Natural killer cell (primary cell): ENCODE data around the gene NUDT16L1. TPM values are rescaled to one million over a fixed set of nuclear protein-coding genes. Genes with fewer than 3 reads are reported as not detected.
A peak's percentile ranks its signal among the peaks of the same experiment; 100 is the strongest.

ENCODE experiments used
- ATAC-seq, 3 donors: fragments of 150-1000 bp in 2 of 3; fragments of 200-7000 bp in 1 of 3; cut with Tn5 transposase; 1 replicate in 1 of 3; 2 replicates in 2 of 3; pipeline ENCODE4 v1.10.0; 2021; ENCODE audit warnings: mild to moderate bottlenecking in 2 of 3, moderate library complexity in 2 of 3
- DNase-seq, 2 donors: peaks; one replicate each; pipeline versions ENCODE4 v3.0.0 to v3.0.0-alpha.2; 2013 to 2021; ENCODE audit warnings: mixed read lengths in 1 of 2
- H3K27ac ChIP-seq: one replicate; pipeline ENCODE4 v1.5.1; 2013; ENCODE audit warnings: mild to moderate bottlenecking, low read length
- H3K27me3 ChIP-seq: one replicate; pipeline ENCODE4 v1.6.1; 2013; ENCODE audit warnings: low read length; ENCODE audit not compliant: control insufficient read depth, insufficient read depth
- H3K36me3 ChIP-seq: one replicate; pipeline ENCODE4 v1.6.1; 2013; ENCODE audit warnings: low read length; ENCODE audit not compliant: control insufficient read depth, insufficient read depth
- H3K4me1 ChIP-seq: one replicate; pipeline ENCODE4 v1.6.1; 2013; ENCODE audit warnings: low read length; ENCODE audit not compliant: control insufficient read depth, insufficient read depth
- H3K4me3 ChIP-seq: one replicate; pipeline ENCODE4 v1.5.1; 2013; ENCODE audit warnings: low read length
- H3K9me3 ChIP-seq: one replicate; pipeline ENCODE4 v1.6.1; 2013; ENCODE audit warnings: low read length; ENCODE audit not compliant: control insufficient read depth, insufficient read depth
- H3K27ac Mint-ChIP-seq, 2 donors: one replicate each; pipeline ENCODE4 v1.8.0; 2022; ENCODE audit warnings: mild to moderate bottlenecking in 2 of 2, mixed read lengths in 2 of 2, moderate library complexity in 1 of 2
- H3K27me3 Mint-ChIP-seq, 2 donors: one replicate each; pipeline ENCODE4 v1.8.0; 2022; ENCODE audit warnings: low read depth in 2 of 2, mixed read lengths in 2 of 2
- H3K36me3 Mint-ChIP-seq: one replicate; pipeline ENCODE4 v1.8.0; 2022; ENCODE audit warnings: mixed read lengths
- H3K4me1 Mint-ChIP-seq, 2 donors: one replicate each; pipeline ENCODE4 v1.8.0; 2022; ENCODE audit warnings: mixed read lengths in 2 of 2
- H3K4me3 Mint-ChIP-seq: one replicate; pipeline ENCODE4 v1.8.0; 2022; ENCODE audit warnings: mild to moderate bottlenecking, moderate library complexity, mixed read lengths
- H3K9me3 Mint-ChIP-seq, 2 donors: one replicate each; pipeline ENCODE4 v1.8.0; 2022; ENCODE audit warnings: mixed read lengths in 2 of 2
- CTCF ChIP-seq: fragments of 200-600 bp; IDR thresholded peaks from one replicate; pipeline ENCODE4 v1.8.0; 2022; ENCODE audit warnings: antibody characterized with exemption
- WGBS: methylation state at CpG from one replicate; pipeline ENCODE4 v1.1.7; 2013; ENCODE audit warnings: missing lambda C conversion rate; ENCODE audit not compliant: insufficient coverage; 5-methylcytosine and 5-hydroxymethylcytosine counted together
- intact Hi-C: fragments of 100-400 bp; cut with micrococcal nuclease; formaldehyde crosslinking; loops from one replicate; pipeline ENCODE4 v1.14.2; 2022
- total RNA-seq, 4 donors: library from RNA; stranded (reverse); fragments of 120-200 nt in 1 of 4; gene quantifications; one replicate each; pipeline versions ENCODE4 v1.2.3 to v1.2.4, GENCODE V29; 2013 to 2022

Gene NUDT16L1
- total RNA-seq, 3 donors from 2014 or later (not counting 1 experiment from before 2014, with no cell fraction given), result 30.8 to 39.1 (median 35.0) TPM

- H3K27ac Mint-ChIP-seq, result peak overlapping the region; percentile 22 to 85
- intact Hi-C loops, result no loop called here
- no peaks in the 10 kb centered on the region for H3K9me3 Mint-ChIP-seq
- H3K4me3 ChIP-seq, result no peak overlapping the region
- H3K36me3 ChIP-seq, result peaks cover 37% of the 10 kb centered on the region
- DNase-seq (peak; percentile 36 to 78), ATAC-seq (peak; percentile 44 to 52 (median 48))
- peak overlapping the region; percentile 45 for H3K4me3 Mint-ChIP-seq
- 34% methylated on average over 26 of the region's 26 CpGs for WGBS
- H3K27me3 Mint-ChIP-seq, result no peaks in the 10 kb centered on the region
- peaks cover 49% of the 10 kb centered on the region for H3K4me1 ChIP-seq
- H3K36me3 Mint-ChIP-seq, result no peaks in the 10 kb centered on the region
- H3K27me3 ChIP-seq, result no peaks in the 10 kb centered on the region
- no peaks in the 10 kb centered on the region for H3K9me3 ChIP-seq
- peak overlapping the region; percentile 70 for H3K27ac ChIP-seq
- peaks cover 24 to 31% of the 10 kb centered on the region in 2 donors for H3K4me1 Mint-ChIP-seq
- no peak for TF ChIP-seq CTCF
Measured at GRCh38 chr16:4664538-4665418, 28.6 kb upstream of the NUDT16L1 start.

- Histone ChIP-seq H3K4me1 (peaks cover 30% of the 10 kb centered on the region), H3K4me3 (no peak overlapping the region), H3K27ac (no peak overlapping the region), H3K27me3 (no peaks in the 10 kb centered on the region), H3K36me3 (peaks cover 49% of the 10 kb centered on the region), H3K9me3 (no peaks in the 10 kb centered on the region)
- no peak overlapping the region for H3K4me3 Mint-ChIP-seq
- H3K27me3 Mint-ChIP-seq, result no peaks in the 10 kb centered on the region
- no peak for DNase-seq
- TF ChIP-seq CTCF, result no peak
- no peaks in the 10 kb centered on the region for H3K9me3 Mint-ChIP-seq
- peaks cover 11 to 20% of the 10 kb centered on the region in 2 donors for H3K4me1 Mint-ChIP-seq
- intact Hi-C loops, result no loop called here
- no peak overlapping the region for H3K27ac Mint-ChIP-seq
- H3K36me3 Mint-ChIP-seq, result no peaks in the 10 kb centered on the region
- WGBS, result 98% methylated on average over 20 of the region's 20 CpGs
- no peak for ATAC-seq
Measured at GRCh38 chr16:4666537-4667202, 26.7 kb upstream of the NUDT16L1 start.

- H3K9me3 Mint-ChIP-seq, result no peaks in the 10 kb centered on the region
- Histone ChIP-seq H3K27me3 (no peaks in the 10 kb centered on the region), H3K27ac (no peak overlapping the region), H3K9me3 (no peaks in the 10 kb centered on the region), H3K4me3 (no peak overlapping the region), H3K36me3 (peaks cover 53% of the 10 kb centered on the region), H3K4me1 (peaks cover 30% of the 10 kb centered on the region)
- intact Hi-C loops, result no loop called here
- H3K27ac Mint-ChIP-seq, result no peak overlapping the region
- no peaks in the 10 kb centered on the region for H3K36me3 Mint-ChIP-seq
- 97% methylated on average over 20 of the region's 20 CpGs for WGBS
- no peak for DNase-seq
- H3K4me3 Mint-ChIP-seq, result no peak overlapping the region
- no peak for TF ChIP-seq CTCF
- no peaks in the 10 kb centered on the region for H3K27me3 Mint-ChIP-seq
- ATAC-seq, result no peak
- peaks cover 11 to 20% of the 10 kb centered on the region in 2 donors for H3K4me1 Mint-ChIP-seq
Measured at GRCh38 chr16:4667203-4667963, 26.0 kb upstream of the NUDT16L1 start.
